Measurements from ENCODE around the gene ACOX3.

GRCh38 chr4:8328866-8329559, 111.5 kb downstream of the ACOX3 start:
- TF ChIP-seq, protein P1, sequence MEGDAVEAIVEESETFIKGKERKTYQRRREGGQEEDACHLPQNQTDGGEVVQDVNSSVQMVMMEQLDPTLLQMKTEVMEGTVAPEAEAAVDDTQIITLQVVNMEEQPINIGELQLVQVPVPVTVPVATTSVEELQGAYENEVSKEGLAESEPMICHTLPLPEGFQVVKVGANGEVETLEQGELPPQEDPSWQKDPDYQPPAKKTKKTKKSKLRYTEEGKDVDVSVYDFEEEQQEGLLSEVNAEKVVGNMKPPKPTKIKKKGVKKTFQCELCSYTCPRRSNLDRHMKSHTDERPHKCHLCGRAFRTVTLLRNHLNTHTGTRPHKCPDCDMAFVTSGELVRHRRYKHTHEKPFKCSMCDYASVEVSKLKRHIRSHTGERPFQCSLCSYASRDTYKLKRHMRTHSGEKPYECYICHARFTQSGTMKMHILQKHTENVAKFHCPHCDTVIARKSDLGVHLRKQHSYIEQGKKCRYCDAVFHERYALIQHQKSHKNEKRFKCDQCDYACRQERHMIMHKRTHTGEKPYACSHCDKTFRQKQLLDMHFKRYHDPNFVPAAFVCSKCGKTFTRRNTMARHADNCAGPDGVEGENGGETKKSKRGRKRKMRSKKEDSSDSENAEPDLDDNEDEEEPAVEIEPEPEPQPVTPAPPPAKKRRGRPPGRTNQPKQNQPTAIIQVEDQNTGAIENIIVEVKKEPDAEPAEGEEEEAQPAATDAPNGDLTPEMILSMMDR (conservative IDR thresholded peaks at IDR 0.05) = no peak
- no peak for TF ChIP-seq EZH2 (IDR thresholded peaks at IDR 0.05; ENCODE audit: low read depth)
